OCI-LY1 (cell line): Measurements from ENCODE around the gene FBXW8.

Experiments used
- EZH2 ChIP-seq: fragments of 200-600 bp; sonication (generic), shearing (Covaris generic); IDR thresholded peaks from 2 replicates; pipeline ENCODE4 v1.8.0; 2017; ENCODE audit warnings: borderline replicate concordance, mixed run types, mild to moderate bottlenecking, antibody characterized with exemption, low read length, moderate library complexity, mixed read lengths
- TF ChIP-seq, protein P1 (sequence below): fragments of 200-600 bp; sonication (generic), shearing (Covaris generic); IDR thresholded peaks from 2 replicates; pipeline ENCODE4 v1.5.1; 2017; ENCODE audit warnings: mild to moderate bottlenecking, antibody characterized with exemption, low read length, moderate library complexity, mixed read lengths

DNA sequence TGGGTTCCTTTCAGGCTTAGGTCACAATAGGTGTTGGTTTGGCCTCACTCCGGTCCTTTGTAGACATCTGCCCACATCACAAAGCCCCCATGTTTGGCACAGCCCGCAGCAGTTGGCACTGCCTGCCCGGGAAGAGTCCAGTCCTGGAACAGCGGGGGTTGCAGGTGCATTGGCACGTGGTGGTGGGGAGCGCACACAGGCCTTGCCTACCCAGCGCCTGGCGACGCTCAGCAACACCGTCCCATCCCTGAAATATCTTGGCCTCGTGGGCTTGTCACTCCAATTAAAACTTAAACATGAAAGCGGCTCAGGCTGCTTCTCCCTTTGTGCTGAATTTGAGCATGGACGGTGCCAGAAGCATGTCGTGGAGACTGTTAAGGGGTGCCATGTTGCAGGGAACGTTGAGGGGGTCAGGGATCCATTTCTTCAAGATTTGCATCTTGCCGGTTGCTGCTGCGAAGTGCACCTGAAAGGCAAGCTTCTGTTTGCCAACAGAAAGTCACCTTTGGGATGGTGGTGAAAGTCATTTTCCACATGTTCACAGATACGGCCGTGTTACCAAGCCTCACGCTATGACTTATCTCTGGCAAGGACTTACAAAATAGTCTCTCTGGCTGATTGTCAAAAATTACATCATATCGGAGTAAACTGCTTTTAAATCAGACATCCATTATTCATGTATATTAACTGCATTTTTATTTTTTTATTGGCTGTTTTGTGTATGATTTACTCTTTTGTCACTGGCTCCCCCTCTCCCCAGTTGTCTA lies 91.5 kb downstream of the FBXW8 start:
- TF ChIP-seq, protein P1, sequence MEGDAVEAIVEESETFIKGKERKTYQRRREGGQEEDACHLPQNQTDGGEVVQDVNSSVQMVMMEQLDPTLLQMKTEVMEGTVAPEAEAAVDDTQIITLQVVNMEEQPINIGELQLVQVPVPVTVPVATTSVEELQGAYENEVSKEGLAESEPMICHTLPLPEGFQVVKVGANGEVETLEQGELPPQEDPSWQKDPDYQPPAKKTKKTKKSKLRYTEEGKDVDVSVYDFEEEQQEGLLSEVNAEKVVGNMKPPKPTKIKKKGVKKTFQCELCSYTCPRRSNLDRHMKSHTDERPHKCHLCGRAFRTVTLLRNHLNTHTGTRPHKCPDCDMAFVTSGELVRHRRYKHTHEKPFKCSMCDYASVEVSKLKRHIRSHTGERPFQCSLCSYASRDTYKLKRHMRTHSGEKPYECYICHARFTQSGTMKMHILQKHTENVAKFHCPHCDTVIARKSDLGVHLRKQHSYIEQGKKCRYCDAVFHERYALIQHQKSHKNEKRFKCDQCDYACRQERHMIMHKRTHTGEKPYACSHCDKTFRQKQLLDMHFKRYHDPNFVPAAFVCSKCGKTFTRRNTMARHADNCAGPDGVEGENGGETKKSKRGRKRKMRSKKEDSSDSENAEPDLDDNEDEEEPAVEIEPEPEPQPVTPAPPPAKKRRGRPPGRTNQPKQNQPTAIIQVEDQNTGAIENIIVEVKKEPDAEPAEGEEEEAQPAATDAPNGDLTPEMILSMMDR = no peak
- no peak for TF ChIP-seq EZH2
